Measurements from ENCODE around the gene GSK3B.

The GSK3B gene

DNA sequence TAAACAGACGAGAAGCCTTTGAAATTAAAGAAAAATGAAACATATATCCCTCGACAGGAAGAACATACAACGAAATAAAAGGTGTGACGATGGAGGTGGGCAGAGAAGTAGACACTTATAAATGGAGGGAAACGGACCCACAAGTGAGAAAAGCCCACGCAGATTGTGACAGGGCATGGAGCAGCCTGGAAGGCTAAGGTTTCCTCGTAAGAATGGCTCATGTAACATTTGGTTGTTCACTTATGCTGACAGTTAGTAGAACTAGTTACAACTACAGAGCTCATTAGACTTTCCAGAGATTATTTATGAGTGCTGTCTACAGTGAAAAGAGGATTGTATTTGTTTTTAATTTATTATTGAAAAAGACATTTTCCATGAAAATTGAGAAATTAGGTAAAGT, 229.8 kb downstream of the GSK3B start:
- DNase-seq: no peak

GRCh38 chr3:119862616-119863015, 231.6 kb downstream of the GSK3B start:
- DNase-seq: no peak

DNA sequence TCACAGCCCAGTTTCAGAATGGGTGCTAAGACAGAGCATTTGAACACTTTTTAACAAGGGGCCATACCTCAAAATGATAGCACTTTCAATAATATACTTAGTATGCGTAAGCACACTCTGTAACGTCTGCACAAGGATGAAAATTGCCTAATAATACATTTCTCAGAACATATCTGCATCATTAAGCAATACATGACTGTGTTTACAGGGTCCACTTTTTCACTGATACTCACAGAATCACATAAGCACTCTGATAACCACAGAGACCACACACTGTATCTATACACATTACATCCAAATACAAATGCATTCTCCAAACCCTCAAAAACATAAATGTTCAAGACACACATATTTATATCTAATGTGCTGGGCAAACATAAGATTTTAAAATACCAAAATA, 232.6 kb downstream of the GSK3B start:
- no peak for DNase-seq

GRCh38 chr3:119859728-119860127, 234.5 kb downstream of the GSK3B start:
- DNase-seq: no peak

DNA sequence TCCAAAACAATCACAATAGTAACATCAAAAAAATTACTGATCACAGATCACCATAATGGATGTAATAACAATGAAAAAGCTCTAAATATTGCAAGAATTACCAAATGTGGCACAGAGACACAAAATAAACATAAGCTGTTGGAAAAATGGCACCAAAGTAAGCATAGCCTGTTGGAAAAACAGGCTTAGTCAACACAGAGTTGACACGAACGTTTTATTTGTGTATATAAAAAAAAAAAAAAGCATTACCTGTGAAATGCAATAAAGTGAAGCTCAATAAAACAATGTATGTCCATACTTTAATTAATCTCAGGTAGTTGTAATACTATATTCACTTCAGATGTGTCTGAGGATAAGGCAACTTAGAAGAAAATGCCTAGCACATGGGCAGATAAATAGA, 235.3 kb downstream of the GSK3B start:
- DNase-seq: no peak

DNA sequence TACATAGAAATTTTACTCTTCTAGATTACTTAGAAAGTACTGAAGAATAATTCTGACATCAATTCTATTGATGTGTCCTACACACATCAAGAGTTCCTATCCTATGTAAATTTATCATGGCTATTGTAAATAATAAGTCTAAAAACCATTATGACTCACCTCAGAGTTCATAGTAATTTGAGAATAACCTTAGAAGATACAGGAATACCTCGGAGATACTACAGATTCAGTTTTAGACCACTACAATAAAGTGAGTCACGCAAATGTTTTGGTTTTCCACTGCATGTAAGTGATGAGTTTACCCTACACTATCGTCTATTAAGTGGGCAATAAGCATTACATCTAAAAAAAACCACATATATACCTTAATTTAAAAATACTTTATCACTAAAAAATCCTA, 237.6 kb downstream of the GSK3B start:
- no peak for DNase-seq

DNA sequence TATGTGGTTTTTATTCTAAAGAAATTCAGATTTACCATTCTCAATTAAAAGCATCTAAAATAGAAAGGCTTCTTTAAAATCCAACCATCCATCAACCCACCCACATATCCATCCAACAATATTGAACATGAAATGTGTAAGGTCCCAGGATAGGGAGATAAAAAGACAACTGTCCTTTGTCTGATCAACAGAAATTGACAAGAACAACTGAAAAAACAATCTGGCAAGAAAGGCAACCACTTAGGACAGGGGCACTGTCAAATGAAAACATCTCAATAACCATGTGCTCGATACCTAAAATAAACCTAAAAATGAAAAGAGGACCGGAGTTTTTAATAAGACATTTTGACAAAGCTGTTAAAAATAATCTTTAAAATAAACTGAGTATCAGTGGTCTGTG, 245.1 kb downstream of the GSK3B start:
- DNase-seq: no peak

GRCh38 chr3:119841808-119842471, 252.3 kb downstream of the GSK3B start:
- no peak for DNase-seq

- DNase-seq: no peak
Measured at GRCh38 chr3:119835556-119835955, 258.7 kb downstream of the GSK3B start.

GRCh38 chr3:119834754-119835370, 259.4 kb downstream of the GSK3B start:
- DNase-seq: no peak

DNA sequence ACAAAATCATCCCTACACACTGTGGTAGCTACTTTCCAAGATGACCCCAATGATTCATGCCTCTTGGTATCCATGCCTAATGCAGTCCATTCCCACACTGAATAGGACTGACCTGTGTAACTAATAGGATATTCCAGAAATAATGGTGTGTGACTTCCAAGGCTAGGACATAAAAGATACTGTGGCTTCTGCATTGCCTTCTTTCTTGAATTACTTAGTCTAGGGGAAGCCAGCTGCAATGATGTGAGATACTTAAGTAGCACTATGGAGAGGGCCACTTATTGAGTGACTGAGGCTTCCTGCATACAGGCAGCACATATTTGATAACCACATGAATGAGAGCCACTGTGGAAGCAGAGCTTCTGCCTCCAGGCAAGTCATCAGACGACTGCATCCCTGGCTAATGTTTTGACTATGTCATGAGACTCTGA, 262.3 kb downstream of the GSK3B start:
- DNase-seq: no peak

DNA sequence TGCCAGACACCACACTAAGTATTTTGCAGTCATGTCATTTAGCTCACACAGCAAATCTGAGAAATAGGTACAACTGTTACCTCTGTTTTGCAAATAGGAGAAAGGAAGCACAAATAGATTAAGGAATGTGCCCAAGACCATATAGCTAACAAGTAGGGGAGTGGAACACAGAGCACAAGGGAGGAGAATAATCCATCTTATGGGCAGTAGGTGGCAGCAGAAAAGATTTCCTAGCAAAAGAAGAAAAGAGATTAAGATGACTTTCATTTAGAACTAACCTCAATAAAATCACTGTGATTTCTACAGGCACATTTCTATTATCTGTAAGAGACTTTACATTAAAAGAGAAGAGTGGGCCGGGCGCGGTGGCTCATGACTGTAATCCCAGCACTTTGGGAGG, 263.2 kb downstream of the GSK3B start:
- DNase-seq: no peak

GRCh38 chr3:119829420-119829819, 264.8 kb downstream of the GSK3B start:
- no peak for DNase-seq

GRCh38 chr3:119826711-119827608, 267.3 kb downstream of the GSK3B start:
- DNase-seq: no peak

- no peak for DNase-seq
Measured at GRCh38 chr3:119825820-119826219, 268.4 kb downstream of the GSK3B start.

GRCh38 chr3:119819806-119820205, 274.4 kb downstream of the GSK3B start:
- DNase-seq: peak; percentile 8

DNA sequence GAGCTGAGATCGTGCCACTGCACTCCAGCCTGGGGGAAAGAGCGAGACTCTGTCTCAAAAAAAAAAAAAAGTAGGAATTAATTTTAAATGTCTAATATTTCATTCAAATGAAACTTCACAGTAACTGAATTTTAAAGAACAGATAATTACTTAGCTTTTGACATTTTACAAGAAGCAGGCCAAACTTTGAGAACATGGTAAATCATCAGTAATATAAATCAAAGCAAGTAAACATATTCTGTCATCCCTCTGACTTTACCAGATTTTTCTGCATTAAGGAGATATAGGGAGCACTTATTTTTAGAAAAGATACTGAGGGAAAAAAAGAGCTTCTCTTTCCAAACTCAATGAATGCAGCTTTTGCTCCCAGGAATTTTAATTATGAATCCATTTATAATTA, 275.3 kb downstream of the GSK3B start:
- no peak for DNase-seq

GRCh38 chr3:119817583-119818363, 276.5 kb downstream of the GSK3B start:
- no peak for DNase-seq

DNA sequence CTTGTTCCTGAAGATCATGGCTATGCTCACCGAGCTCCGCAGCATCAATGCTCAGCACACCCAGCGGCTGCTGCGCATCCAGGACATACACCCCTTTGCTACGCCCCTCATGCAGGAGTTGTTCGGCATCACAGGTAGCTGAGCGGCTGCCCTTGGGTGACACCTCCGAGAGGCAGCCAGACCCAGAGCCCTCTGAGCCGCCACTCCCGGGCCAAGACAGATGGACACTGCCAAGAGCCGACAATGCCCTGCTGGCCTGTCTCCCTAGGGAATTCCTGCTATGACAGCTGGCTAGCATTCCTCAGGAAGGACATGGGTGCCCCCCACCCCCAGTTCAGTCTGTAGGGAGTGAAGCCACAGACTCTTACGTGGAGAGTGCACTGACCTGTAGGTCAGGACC, 277.2 kb downstream of the GSK3B start:
- no peak for DNase-seq

DNA sequence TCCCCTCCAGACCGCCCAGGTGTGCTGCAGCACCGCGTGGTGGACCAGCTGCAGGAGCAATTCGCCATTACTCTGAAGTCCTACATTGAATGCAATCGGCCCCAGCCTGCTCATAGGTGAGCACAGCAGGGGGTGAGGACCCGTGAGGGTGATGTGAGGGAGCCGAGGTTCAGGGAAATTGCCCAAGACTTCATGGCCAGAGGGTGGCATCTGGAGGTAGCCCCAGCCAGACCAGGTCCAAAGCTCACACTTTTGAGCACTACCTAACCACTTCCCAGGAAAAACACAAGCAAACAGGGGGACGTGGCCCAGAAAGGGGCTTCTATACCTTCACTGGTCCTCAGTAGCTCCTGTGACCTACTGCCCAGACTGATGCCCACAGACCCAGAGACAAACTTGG, 278.5 kb downstream of the GSK3B start:
- no peak for DNase-seq

- no peak for DNase-seq
Measured at GRCh38 chr3:119812491-119813058, 281.7 kb downstream of the GSK3B start.

- DNase-seq: no peak
Measured at GRCh38 chr3:119810018-119810435, 284.2 kb downstream of the GSK3B start.

Measured in DMS 273 treated with DMSO at 0.1 percent for 48 hours (cell line).